ENCODE data around the gene RNF213. TPM values are rescaled to one million over a fixed set of nuclear protein-coding genes. Genes with fewer than 3 reads are reported as not detected.

Gene RNF213
- total RNA-seq, 1 donor = 134 TPM

DNA sequence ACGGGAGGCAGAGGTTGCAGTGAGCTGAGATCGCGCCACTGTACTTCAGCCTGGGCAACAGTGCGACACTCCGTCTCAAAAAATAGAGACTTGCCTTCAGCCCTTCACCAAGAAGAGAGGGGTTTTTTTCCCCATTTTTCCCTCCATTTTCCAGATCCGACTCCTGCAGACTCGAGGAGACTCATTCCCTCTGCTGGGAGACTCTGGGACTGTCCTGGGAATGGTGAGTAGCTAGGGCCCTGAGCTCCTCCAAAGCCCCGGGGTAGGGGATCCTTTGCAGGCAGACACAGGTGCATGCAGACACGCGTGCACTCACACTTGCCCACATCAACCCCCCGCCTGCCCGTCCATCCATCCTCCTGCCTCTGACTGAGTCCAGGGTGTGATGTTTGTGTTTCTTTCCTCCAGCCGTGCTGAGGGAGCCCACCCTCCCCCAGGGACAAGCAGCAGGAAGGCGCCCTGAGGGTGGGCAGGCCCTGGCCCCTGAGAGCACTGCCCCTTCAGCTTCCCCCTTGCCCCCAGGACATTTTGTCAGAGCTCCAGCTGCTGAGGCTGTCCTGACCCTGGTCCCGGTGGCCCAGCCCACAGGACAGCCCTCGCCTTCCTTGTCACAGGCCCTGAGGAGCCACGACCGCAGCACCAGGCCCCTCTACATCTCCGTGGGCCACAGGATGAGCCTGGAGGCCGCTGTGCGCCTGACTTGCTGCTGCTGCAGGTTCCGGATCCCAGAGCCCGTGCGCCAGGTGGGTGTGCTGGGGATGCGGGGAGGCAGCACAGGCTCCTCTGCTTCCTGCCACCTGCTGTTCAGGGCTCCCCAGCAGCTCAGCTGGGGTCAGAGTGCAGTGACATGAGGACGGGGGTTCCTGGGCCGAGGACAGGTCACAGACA is 164.5 kb downstream of the RNF213 start:
- Histone ChIP-seq H3K27me3 (ENCODE audit: insufficient read depth, low read length) (no peaks in the 10 kb centered on the region), H3K79me2 (ENCODE audit: insufficient read depth, low read length) (no peaks in the 10 kb centered on the region), H3K4me2 (ENCODE audit: insufficient read depth, low read length) (no peak overlapping the region), H3K27ac (ENCODE audit: low read depth, low read length) (no peak overlapping the region), H3K9me3 (ENCODE audit: low read depth, low read length) (no peaks in the 10 kb centered on the region), H3K36me3 (ENCODE audit: insufficient read depth, low read length) (peaks cover under 1% of the 10 kb centered on the region), H4K20me1 (ENCODE audit: insufficient read depth, low read length) (peaks cover 17% of the 10 kb centered on the region), H3K4me3 (ENCODE audit: insufficient read depth, low read length) (no peak overlapping the region), H3K4me1 (ENCODE audit: insufficient read depth, low read length) (no peaks in the 10 kb centered on the region), H2AFZ (ENCODE audit: low read length) (no peak overlapping the region)
- TF ChIP-seq, protein P1, sequence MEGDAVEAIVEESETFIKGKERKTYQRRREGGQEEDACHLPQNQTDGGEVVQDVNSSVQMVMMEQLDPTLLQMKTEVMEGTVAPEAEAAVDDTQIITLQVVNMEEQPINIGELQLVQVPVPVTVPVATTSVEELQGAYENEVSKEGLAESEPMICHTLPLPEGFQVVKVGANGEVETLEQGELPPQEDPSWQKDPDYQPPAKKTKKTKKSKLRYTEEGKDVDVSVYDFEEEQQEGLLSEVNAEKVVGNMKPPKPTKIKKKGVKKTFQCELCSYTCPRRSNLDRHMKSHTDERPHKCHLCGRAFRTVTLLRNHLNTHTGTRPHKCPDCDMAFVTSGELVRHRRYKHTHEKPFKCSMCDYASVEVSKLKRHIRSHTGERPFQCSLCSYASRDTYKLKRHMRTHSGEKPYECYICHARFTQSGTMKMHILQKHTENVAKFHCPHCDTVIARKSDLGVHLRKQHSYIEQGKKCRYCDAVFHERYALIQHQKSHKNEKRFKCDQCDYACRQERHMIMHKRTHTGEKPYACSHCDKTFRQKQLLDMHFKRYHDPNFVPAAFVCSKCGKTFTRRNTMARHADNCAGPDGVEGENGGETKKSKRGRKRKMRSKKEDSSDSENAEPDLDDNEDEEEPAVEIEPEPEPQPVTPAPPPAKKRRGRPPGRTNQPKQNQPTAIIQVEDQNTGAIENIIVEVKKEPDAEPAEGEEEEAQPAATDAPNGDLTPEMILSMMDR (IDR thresholded peaks at IDR 0.05; ENCODE audit: extremely low read depth, low read depth, low read length) = no peak
- DNase-seq (ENCODE audit: insufficient read length, low spot score, missing footprints) = peak; percentile 67

DNA sequence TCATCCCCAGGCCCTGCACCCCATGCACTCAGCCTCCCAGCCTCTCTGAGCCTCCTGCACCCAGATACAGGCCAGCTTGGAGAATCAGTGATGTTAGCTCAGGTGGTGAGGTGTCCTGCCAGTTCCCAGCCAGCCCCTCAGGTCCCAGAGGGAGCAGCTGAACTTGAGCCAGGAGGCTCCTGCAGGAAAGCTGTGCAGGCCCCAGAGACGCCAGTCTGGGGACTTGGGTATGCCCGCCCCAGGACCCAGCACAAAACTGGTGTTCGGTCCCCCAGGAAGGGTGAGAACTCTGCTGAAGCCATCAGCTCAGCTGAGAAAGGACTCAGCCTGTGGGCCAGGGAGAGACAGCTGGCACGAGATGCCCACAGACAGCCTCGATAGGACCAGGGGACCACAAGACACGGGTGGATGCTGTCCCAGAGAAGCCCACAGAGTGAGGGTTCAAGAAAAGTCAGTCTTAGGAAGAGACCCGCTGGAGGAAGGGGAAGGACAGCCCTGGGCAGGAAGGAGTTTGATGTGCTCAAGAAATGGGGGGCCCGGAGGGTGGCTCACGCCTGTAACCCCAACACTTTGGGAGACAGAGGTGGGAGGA is 165.3 kb downstream of the RNF213 start:
- peak; percentile 82 for DNase-seq (ENCODE audit: insufficient read length, low spot score, missing footprints)
- H3K4me2 ChIP-seq (ENCODE audit: insufficient read depth, low read length) = no peak overlapping the region

DNA sequence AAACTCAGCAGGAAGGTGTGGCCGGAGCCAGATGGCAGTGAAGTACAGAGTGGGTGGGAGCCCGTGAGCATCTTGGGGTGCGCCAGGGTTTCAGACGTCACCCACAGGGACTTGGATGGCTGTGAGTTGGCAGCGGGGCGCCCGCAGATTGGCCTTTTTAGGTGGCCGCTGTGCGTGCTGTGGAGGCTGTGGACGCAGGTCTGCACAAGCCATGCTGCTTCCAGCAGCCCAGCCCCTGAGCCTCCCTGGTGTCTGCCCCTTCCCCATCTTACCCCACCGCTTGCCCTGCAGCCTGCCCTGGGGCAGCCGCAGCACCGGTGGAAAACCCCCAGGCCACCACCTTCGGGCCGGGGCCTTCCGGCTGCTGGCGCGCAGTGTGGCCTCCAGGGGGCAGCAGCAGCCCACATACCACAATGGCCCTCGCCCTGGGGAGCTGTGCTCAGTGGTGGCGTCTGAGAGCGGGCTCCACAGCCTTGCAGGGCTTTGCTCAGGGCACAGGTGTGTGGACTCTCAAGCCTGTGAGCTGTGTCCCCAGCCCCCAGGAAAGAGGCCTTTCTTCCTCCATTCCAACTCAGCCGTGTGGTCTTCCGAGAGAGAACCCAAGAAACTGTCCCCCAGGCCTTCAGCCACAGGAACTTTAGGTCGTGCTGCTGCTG is 166.1 kb downstream of the RNF213 start:
- no peak overlapping the region for H2AFZ ChIP-seq (ENCODE audit: low read length)
- H3K4me3 ChIP-seq (ENCODE audit: insufficient read depth, low read length) = no peak overlapping the region
- H4K20me1 ChIP-seq (ENCODE audit: insufficient read depth, low read length) = peaks cover 16% of the 10 kb centered on the region
- H3K36me3 ChIP-seq (ENCODE audit: insufficient read depth, low read length) = no peaks in the 10 kb centered on the region
- H3K27me3 ChIP-seq (ENCODE audit: insufficient read depth, low read length) = no peaks in the 10 kb centered on the region
- H3K4me1 ChIP-seq (ENCODE audit: insufficient read depth, low read length) = no peaks in the 10 kb centered on the region
- TF ChIP-seq, protein P1 (IDR thresholded peaks at IDR 0.05; ENCODE audit: extremely low read depth, low read depth, low read length) = peak; percentile 83
- H3K4me2 ChIP-seq (ENCODE audit: insufficient read depth, low read length) = no peak overlapping the region
- no peaks in the 10 kb centered on the region for H3K9me3 ChIP-seq (ENCODE audit: low read depth, low read length)
- peak; percentile 100 for DNase-seq (ENCODE audit: insufficient read length, low spot score, missing footprints)
- H3K79me2 ChIP-seq (ENCODE audit: insufficient read depth, low read length) = no peaks in the 10 kb centered on the region
- no peak overlapping the region for H3K27ac ChIP-seq (ENCODE audit: low read depth, low read length)

More for the DNA sequence above, 165.3 kb downstream of the RNF213 start:
- Histone ChIP-seq H2AFZ (ENCODE audit: low read length) (no peak overlapping the region), H3K9me3 (ENCODE audit: low read depth, low read length) (no peaks in the 10 kb centered on the region), H3K79me2 (ENCODE audit: insufficient read depth, low read length) (no peaks in the 10 kb centered on the region), H3K4me1 (ENCODE audit: insufficient read depth, low read length) (no peaks in the 10 kb centered on the region), H3K4me3 (ENCODE audit: insufficient read depth, low read length) (no peak overlapping the region), H3K27me3 (ENCODE audit: insufficient read depth, low read length) (no peaks in the 10 kb centered on the region), H3K36me3 (ENCODE audit: insufficient read depth, low read length) (no peaks in the 10 kb centered on the region), H4K20me1 (ENCODE audit: insufficient read depth, low read length) (peaks cover 17% of the 10 kb centered on the region), H3K27ac (ENCODE audit: low read depth, low read length) (no peak overlapping the region)
- TF ChIP-seq, protein P1 (IDR thresholded peaks at IDR 0.05; ENCODE audit: extremely low read depth, low read depth, low read length) = no peak
